ENCODE data around the gene RHBDD2.
"Not testable (repeated sequence)": the region's sequence is repeated elsewhere in the genome, so short reads cannot be mapped to it uniquely, and the experiment has no call there.

DNA sequence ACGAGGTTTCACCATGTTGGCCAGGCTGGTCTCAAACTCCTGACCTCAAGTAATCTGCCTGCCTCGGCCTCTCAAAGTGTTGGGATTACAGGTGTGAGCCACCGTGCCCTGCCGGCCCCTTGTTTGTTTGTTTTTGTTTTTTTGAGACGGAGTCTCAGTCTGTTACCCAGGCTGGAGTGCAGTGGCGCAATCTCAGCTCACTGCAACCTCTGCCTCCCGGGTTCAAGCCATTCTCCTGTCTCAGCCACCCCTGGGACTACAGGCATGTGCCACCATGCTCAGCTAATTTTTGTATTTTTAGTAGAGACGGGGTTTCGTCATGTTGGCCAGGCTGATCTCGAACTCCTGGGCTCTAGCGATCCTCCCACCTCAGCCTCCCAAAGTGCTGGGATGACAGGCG lies 32.4 kb downstream of the RHBDD2 start:
- TF ChIP-seq, protein P1, sequence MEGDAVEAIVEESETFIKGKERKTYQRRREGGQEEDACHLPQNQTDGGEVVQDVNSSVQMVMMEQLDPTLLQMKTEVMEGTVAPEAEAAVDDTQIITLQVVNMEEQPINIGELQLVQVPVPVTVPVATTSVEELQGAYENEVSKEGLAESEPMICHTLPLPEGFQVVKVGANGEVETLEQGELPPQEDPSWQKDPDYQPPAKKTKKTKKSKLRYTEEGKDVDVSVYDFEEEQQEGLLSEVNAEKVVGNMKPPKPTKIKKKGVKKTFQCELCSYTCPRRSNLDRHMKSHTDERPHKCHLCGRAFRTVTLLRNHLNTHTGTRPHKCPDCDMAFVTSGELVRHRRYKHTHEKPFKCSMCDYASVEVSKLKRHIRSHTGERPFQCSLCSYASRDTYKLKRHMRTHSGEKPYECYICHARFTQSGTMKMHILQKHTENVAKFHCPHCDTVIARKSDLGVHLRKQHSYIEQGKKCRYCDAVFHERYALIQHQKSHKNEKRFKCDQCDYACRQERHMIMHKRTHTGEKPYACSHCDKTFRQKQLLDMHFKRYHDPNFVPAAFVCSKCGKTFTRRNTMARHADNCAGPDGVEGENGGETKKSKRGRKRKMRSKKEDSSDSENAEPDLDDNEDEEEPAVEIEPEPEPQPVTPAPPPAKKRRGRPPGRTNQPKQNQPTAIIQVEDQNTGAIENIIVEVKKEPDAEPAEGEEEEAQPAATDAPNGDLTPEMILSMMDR (conservative IDR thresholded peaks at IDR 0.05; ENCODE audit: low read length), result not testable (repeated sequence)
- not testable (repeated sequence) for TF ChIP-seq EZH2phosphoT487 (IDR thresholded peaks at IDR 0.05; ENCODE audit: borderline replicate concordance, low read depth, low read length)
